ENCODE results near the gene ALG1. TPM values are rescaled to one million over a fixed set of nuclear protein-coding genes. Genes with fewer than 3 reads are reported as not detected.
"Not testable (repeated sequence)": the region's sequence is repeated elsewhere in the genome, so short reads cannot be mapped to it uniquely, and the experiment has no call there.

The ALG1 gene
- total and polyA plus RNA-seq, 2 of the 13 experiments (the other 11 are each of a cell fraction or from before 2014, with no cell fraction given): 43.3 to 75.6 TPM

DNA sequence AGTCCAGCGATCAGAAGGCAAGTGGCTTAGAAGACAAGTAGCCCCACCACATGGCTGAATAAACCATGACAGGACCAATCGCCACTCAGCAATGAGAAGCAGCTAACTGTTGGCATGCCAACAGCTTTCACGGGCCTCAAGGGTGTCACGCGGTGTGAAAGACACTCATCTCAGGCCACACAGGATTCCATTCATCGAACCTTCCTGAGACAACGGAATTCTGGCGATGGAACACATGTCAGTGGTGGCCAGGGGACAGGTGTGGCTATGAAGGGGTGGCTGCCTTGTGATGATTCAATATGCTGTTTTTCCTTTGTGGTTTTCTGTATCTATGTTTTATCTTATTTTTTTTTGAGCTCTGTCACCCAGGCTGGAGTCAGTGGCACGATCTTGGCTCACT, 18.9 kb downstream of the ALG1 start:
- WGBS (ENCODE audit: low lambda C conversion rate): 97% methylated on average over 9 of the region's 9 CpGs
- ATAC-seq; in situ Hi-C loops (cut with HindIII; ENCODE audit: extremely low pct_ligation_motif_present, low pct_unique_long_range_greater_than_20kb); H3K4me1 ChIP-seq (ENCODE audit: insufficient read depth, low read length); H3K27ac ChIP-seq (ENCODE audit: extremely low read length, insufficient read depth, low read length); H3K79me2 ChIP-seq (ENCODE audit: insufficient read depth, low read length); H2AFZ ChIP-seq (ENCODE audit: low read length); H3K27me3 ChIP-seq (ENCODE audit: control insufficient read depth in 1 of 2, insufficient read depth in 2 of 2, low read length in 2 of 2); DNase-seq (ENCODE audit: low spot score); H3K4me3 ChIP-seq (replicated peaks in 1 of 3; ENCODE audit: insufficient read depth in 1 of 3, low read depth in 2 of 3, low read length in 3 of 3); POLR2A ChIA-PET; BruUV-seq (replicated peaks); H3K4me2 ChIP-seq (ENCODE audit: low read depth, low read length); H4K20me1 ChIP-seq (ENCODE audit: insufficient read depth, low read length); CTCF ChIA-PET (ENCODE audit: low intra/inter-chr PET ratio, low total read pairs); H3K9me3 ChIP-seq (ENCODE audit: low read length); intact Hi-C loops (cut with micrococcal nuclease; ENCODE audit: unreplicated experiment); FAIRE-seq; H3K9ac ChIP-seq (ENCODE audit: insufficient read depth, low read depth, low read length): not testable (repeated sequence)
- peaks cover 12 to 22% of the 10 kb centered on the region in 2 experiments; a peak in 4 of 5 replicates for H3K36me3 ChIP-seq (replicated peaks in 1 of 2; ENCODE audit: control insufficient read depth in 1 of 2, insufficient read depth in 2 of 2, low read length in 2 of 2)
- TF ChIP-seq POLR2G (IDR thresholded peaks at IDR 0.05; ENCODE audit: low read depth, low read length): peak; percentile 29; the same call in 1 of the 2 replicates

DNA sequence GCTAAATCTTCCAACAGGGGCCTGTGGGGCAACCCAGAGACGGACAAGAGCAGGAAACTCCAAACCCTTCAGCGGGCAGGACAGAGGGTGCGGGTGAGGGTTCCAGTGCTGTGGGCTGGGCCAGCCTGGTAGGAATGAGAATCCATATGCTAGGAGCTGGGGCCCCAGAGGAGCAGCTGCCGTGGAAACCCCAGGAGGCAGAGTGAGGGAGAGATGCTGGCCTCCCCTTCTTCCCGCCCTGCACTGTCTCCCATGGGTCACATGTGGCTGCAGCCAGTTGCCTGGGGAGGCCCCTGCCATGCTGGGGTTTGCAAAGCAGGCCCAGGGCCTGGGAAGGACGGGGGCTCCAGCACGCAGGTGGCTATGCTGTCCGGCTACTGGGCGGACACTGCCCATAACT, 21.4 kb downstream of the ALG1 start:
- Histone ChIP-seq H3K4me1 (ENCODE audit: insufficient read depth, low read length) (peaks cover 21% of the 10 kb centered on the region), H3K36me3 (replicated peaks in 1 of 2; ENCODE audit: control insufficient read depth in 1 of 2, insufficient read depth in 2 of 2, low read length in 2 of 2) (peaks cover 9 to 13% of the 10 kb centered on the region in 2 experiments; a peak in 4 of 5 replicates)
- H3K4me2 ChIP-seq (ENCODE audit: low read depth, low read length); POLR2A ChIA-PET; H3K9me3 ChIP-seq (ENCODE audit: low read length); ATAC-seq; H4K20me1 ChIP-seq (ENCODE audit: insufficient read depth, low read length); H3K79me2 ChIP-seq (ENCODE audit: insufficient read depth, low read length); DNase-seq (ENCODE audit: low spot score); BruUV-seq (replicated peaks); H2AFZ ChIP-seq (ENCODE audit: low read length); H3K9ac ChIP-seq (ENCODE audit: insufficient read depth, low read depth, low read length); intact Hi-C loops (cut with micrococcal nuclease; ENCODE audit: unreplicated experiment); in situ Hi-C loops (cut with HindIII; ENCODE audit: extremely low pct_ligation_motif_present, low pct_unique_long_range_greater_than_20kb); FAIRE-seq; H3K4me3 ChIP-seq (replicated peaks in 1 of 3; ENCODE audit: insufficient read depth in 1 of 3, low read depth in 2 of 3, low read length in 3 of 3); H3K27me3 ChIP-seq (ENCODE audit: control insufficient read depth in 1 of 2, insufficient read depth in 2 of 2, low read length in 2 of 2); CTCF ChIA-PET (ENCODE audit: low intra/inter-chr PET ratio, low total read pairs); H3K27ac ChIP-seq (ENCODE audit: extremely low read length, insufficient read depth, low read length): not testable (repeated sequence)
- WGBS (ENCODE audit: low lambda C conversion rate): 92% methylated on average over 9 of the region's 9 CpGs

DNA sequence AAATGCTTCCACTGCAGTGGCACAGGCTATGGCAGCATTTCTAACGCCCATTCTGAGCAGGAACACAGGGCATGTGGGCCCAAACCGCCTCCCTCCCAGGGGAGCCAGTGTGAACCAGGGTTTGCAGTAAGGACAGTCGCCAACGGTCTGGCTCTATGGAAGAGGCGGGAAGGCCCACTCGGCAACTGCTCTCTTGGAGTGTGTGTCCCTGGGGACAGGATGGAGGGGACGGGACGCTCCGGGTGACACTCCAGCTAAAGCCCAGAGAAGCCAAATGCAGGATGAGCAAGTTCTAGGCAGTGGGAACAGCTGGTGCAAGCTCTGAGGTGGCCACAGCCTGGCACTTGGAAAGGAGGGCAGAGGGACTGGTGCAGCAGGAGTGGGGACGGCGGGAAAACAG, 22.1 kb downstream of the ALG1 start:
- ATAC-seq; in situ Hi-C loops (cut with HindIII; ENCODE audit: extremely low pct_ligation_motif_present, low pct_unique_long_range_greater_than_20kb); H3K79me2 ChIP-seq (ENCODE audit: insufficient read depth, low read length); H3K4me2 ChIP-seq (ENCODE audit: low read depth, low read length); H3K36me3 ChIP-seq (replicated peaks in 1 of 2; ENCODE audit: control insufficient read depth in 1 of 2, insufficient read depth in 2 of 2, low read length in 2 of 2); FAIRE-seq; BruUV-seq (replicated peaks); H3K27ac ChIP-seq (ENCODE audit: extremely low read length, insufficient read depth, low read length); H3K27me3 ChIP-seq (ENCODE audit: control insufficient read depth in 1 of 2, insufficient read depth in 2 of 2, low read length in 2 of 2); intact Hi-C loops (cut with micrococcal nuclease; ENCODE audit: unreplicated experiment); H2AFZ ChIP-seq (ENCODE audit: low read length); H4K20me1 ChIP-seq (ENCODE audit: insufficient read depth, low read length); CTCF ChIA-PET (ENCODE audit: low intra/inter-chr PET ratio, low total read pairs); H3K4me3 ChIP-seq (replicated peaks in 1 of 3; ENCODE audit: insufficient read depth in 1 of 3, low read depth in 2 of 3, low read length in 3 of 3); POLR2A ChIA-PET; DNase-seq (ENCODE audit: low spot score); H3K9ac ChIP-seq (ENCODE audit: insufficient read depth, low read depth, low read length); H3K9me3 ChIP-seq (ENCODE audit: low read length): not testable (repeated sequence)
- 96% methylated on average over 11 of the region's 11 CpGs for WGBS (ENCODE audit: low lambda C conversion rate)
- H3K4me1 ChIP-seq (ENCODE audit: insufficient read depth, low read length): peaks cover 21% of the 10 kb centered on the region
